Measurements from ENCODE around the gene OR52E5.

The OR52E5 gene

GRCh38 chr11:5931061-5931460 is 38.1 kb downstream of the OR52E5 start:
- Histone ChIP-seq H3K4me3 (ENCODE audit: insufficient read length, low read depth) (no peak overlapping the region), H3K27me3 (ENCODE audit: insufficient read depth, insufficient read length) (no peaks in the 10 kb centered on the region), H3K4me1 (ENCODE audit: insufficient read depth, insufficient read length) (no peaks in the 10 kb centered on the region), H3K36me3 (ENCODE audit: insufficient read depth, insufficient read length, low read length) (no peaks in the 10 kb centered on the region), H3K9me3 (ENCODE audit: insufficient read depth, low read length) (peaks cover 4% of the 10 kb centered on the region; the same call in 1 of the 2 replicates), H3K9ac (ENCODE audit: insufficient read length, low read depth) (no peak overlapping the region)
- TF ChIP-seq SUZ12 (IDR thresholded peaks at IDR 0.05; ENCODE audit: extremely low read depth, insufficient read depth, insufficient read length) = no peak
- no peak for TF ChIP-seq YY1 (IDR thresholded peaks at IDR 0.05; ENCODE audit: insufficient read depth, insufficient read length)
- no peak for TF ChIP-seq ZNF274 (IDR thresholded peaks at IDR 0.05; ENCODE audit: low read depth, low read length)
- no peak for DNase-seq (ENCODE audit: low read depth, low spot score)

GRCh38 chr11:5932671-5933070 is 39.7 kb downstream of the OR52E5 start:
- no peak overlapping the region for H3K9ac ChIP-seq (ENCODE audit: insufficient read length, low read depth)
- H3K9me3 ChIP-seq (ENCODE audit: insufficient read depth, low read length) = peaks cover 4% of the 10 kb centered on the region; the same call in 1 of the 2 replicates
- no peaks in the 10 kb centered on the region for H3K4me1 ChIP-seq (ENCODE audit: insufficient read depth, insufficient read length)
- TF ChIP-seq ZNF274 (IDR thresholded peaks at IDR 0.05; ENCODE audit: low read depth, low read length) = no peak
- no peak for TF ChIP-seq YY1 (IDR thresholded peaks at IDR 0.05; ENCODE audit: insufficient read depth, insufficient read length)
- no peak for TF ChIP-seq SUZ12 (IDR thresholded peaks at IDR 0.05; ENCODE audit: extremely low read depth, insufficient read depth, insufficient read length)
- DNase-seq (ENCODE audit: low read depth, low spot score) = no peak
- no peaks in the 10 kb centered on the region for H3K27me3 ChIP-seq (ENCODE audit: insufficient read depth, insufficient read length)
- no peak overlapping the region for H3K4me3 ChIP-seq (ENCODE audit: insufficient read length, low read depth)
- H3K36me3 ChIP-seq (ENCODE audit: insufficient read depth, insufficient read length, low read length) = no peaks in the 10 kb centered on the region

GRCh38 chr11:5933116-5933515 is 40.1 kb downstream of the OR52E5 start:
- DNase-seq (ENCODE audit: low read depth, low spot score) = no peak
- Histone ChIP-seq H3K4me3 (ENCODE audit: insufficient read length, low read depth) (no peak overlapping the region), H3K9ac (ENCODE audit: insufficient read length, low read depth) (no peak overlapping the region), H3K9me3 (ENCODE audit: insufficient read depth, low read length) (peaks cover 4% of the 10 kb centered on the region; the same call in 1 of the 2 replicates), H3K36me3 (ENCODE audit: insufficient read depth, insufficient read length, low read length) (no peaks in the 10 kb centered on the region), H3K4me1 (ENCODE audit: insufficient read depth, insufficient read length) (no peaks in the 10 kb centered on the region), H3K27me3 (ENCODE audit: insufficient read depth, insufficient read length) (no peaks in the 10 kb centered on the region)
- TF ChIP-seq ZNF274 (IDR thresholded peaks at IDR 0.05; ENCODE audit: low read depth, low read length) (no peak), YY1 (IDR thresholded peaks at IDR 0.05; ENCODE audit: insufficient read depth, insufficient read length) (no peak), SUZ12 (IDR thresholded peaks at IDR 0.05; ENCODE audit: extremely low read depth, insufficient read depth, insufficient read length) (no peak)

GRCh38 chr11:5937868-5938602 is 45.0 kb downstream of the OR52E5 start:
- no peaks in the 10 kb centered on the region for H3K4me1 ChIP-seq (ENCODE audit: insufficient read depth, insufficient read length)
- no peak overlapping the region for H3K4me3 ChIP-seq (ENCODE audit: insufficient read length, low read depth)
- H3K9ac ChIP-seq (ENCODE audit: insufficient read length, low read depth) = no peak overlapping the region
- DNase-seq (ENCODE audit: low read depth, low spot score) = no peak
- TF ChIP-seq ZNF274 (IDR thresholded peaks at IDR 0.05; ENCODE audit: low read depth, low read length) (no peak), SUZ12 (IDR thresholded peaks at IDR 0.05; ENCODE audit: extremely low read depth, insufficient read depth, insufficient read length) (no peak)
- H3K27me3 ChIP-seq (ENCODE audit: insufficient read depth, insufficient read length) = no peaks in the 10 kb centered on the region
- H3K36me3 ChIP-seq (ENCODE audit: insufficient read depth, insufficient read length, low read length) = no peaks in the 10 kb centered on the region
- H3K9me3 ChIP-seq (ENCODE audit: insufficient read depth, low read length) = no peaks in the 10 kb centered on the region

GRCh38 chr11:5938603-5938965 is 45.6 kb downstream of the OR52E5 start:
- Histone ChIP-seq H3K4me1 (ENCODE audit: insufficient read depth, insufficient read length) (no peaks in the 10 kb centered on the region), H3K4me3 (ENCODE audit: insufficient read length, low read depth) (no peak overlapping the region), H3K36me3 (ENCODE audit: insufficient read depth, insufficient read length, low read length) (no peaks in the 10 kb centered on the region), H3K27me3 (ENCODE audit: insufficient read depth, insufficient read length) (no peaks in the 10 kb centered on the region), H3K9ac (ENCODE audit: insufficient read length, low read depth) (no peak overlapping the region), H3K9me3 (ENCODE audit: insufficient read depth, low read length) (no peaks in the 10 kb centered on the region)
- DNase-seq (ENCODE audit: low read depth, low spot score) = no peak
- TF ChIP-seq ZNF274 (IDR thresholded peaks at IDR 0.05; ENCODE audit: low read depth, low read length) (no peak), YY1 (IDR thresholded peaks at IDR 0.05; ENCODE audit: insufficient read depth, insufficient read length) (no peak), SUZ12 (IDR thresholded peaks at IDR 0.05; ENCODE audit: extremely low read depth, insufficient read depth, insufficient read length) (no peak)

- TF ChIP-seq YY1 (IDR thresholded peaks at IDR 0.05; ENCODE audit: insufficient read depth, insufficient read length) (no peak), SUZ12 (IDR thresholded peaks at IDR 0.05; ENCODE audit: extremely low read depth, insufficient read depth, insufficient read length) (no peak), ZNF274 (IDR thresholded peaks at IDR 0.05; ENCODE audit: low read depth, low read length) (no peak)
- H3K9me3 ChIP-seq (ENCODE audit: insufficient read depth, low read length) = no peaks in the 10 kb centered on the region
- no peak overlapping the region for H3K9ac ChIP-seq (ENCODE audit: insufficient read length, low read depth)
- no peaks in the 10 kb centered on the region for H3K27me3 ChIP-seq (ENCODE audit: insufficient read depth, insufficient read length)
- DNase-seq (ENCODE audit: low read depth, low spot score) = no peak
- H3K36me3 ChIP-seq (ENCODE audit: insufficient read depth, insufficient read length, low read length) = no peaks in the 10 kb centered on the region
- H3K4me3 ChIP-seq (ENCODE audit: insufficient read length, low read depth) = no peak overlapping the region
- H3K4me1 ChIP-seq (ENCODE audit: insufficient read depth, insufficient read length) = no peaks in the 10 kb centered on the region
These were observed 47.7 kb downstream of the OR52E5 start for GRCh38 chr11:5940748-5941147.

GRCh38 chr11:5941951-5942350 is 48.9 kb downstream of the OR52E5 start, which contains the start of gene OR56A3:
Gene OR56A3 (plus strand): TSS chr11:5942251. CDS start chr11:5947347, 5,096 bp downstream.
- no peak within 1 kb of the TSS for H3K9ac ChIP-seq (ENCODE audit: insufficient read length, low read depth)
- no peaks in the 10 kb centered on the region for H3K4me1 ChIP-seq (ENCODE audit: insufficient read depth, insufficient read length)
- H3K9me3 ChIP-seq (ENCODE audit: insufficient read depth, low read length) = no peaks in the 10 kb centered on the region
- no peaks in the 10 kb centered on the region for H3K27me3 ChIP-seq (ENCODE audit: insufficient read depth, insufficient read length)
- DNase-seq (ENCODE audit: low read depth, low spot score) = no peak
- TF ChIP-seq SUZ12 (IDR thresholded peaks at IDR 0.05; ENCODE audit: extremely low read depth, insufficient read depth, insufficient read length) = no peak
- no peak for TF ChIP-seq ZNF274 (IDR thresholded peaks at IDR 0.05; ENCODE audit: low read depth, low read length)
- TF ChIP-seq YY1 (IDR thresholded peaks at IDR 0.05; ENCODE audit: insufficient read depth, insufficient read length) = no peak
- no peak within 1 kb of the TSS for H3K4me3 ChIP-seq (ENCODE audit: insufficient read length, low read depth)
- H3K36me3 ChIP-seq (ENCODE audit: insufficient read depth, insufficient read length, low read length) = no peaks in the 10 kb centered on the region

Measured in NT2/D1 (cell line).